Suppressor macrophage treated with lipopolysaccharide for 4 hours (primary cell): Measurements from ENCODE around the gene RAMP1.

Experiments
- DNase-seq: peaks from one replicate; pipeline ENCODE4 v3.0.0-alpha.2; 2020

The RAMP1 gene

GRCh38 chr2:237896507-237896892, 37.1 kb downstream of the RAMP1 start:
- DNase-seq, result no peak

- DNase-seq, result no peak
These were observed 37.5 kb downstream of the RAMP1 start for GRCh38 chr2:237896956-237897355.

GRCh38 chr2:237898057-237898414, 38.6 kb downstream of the RAMP1 start:
- DNase-seq, result peak; percentile 31

GRCh38 chr2:237900891-237901831, 41.7 kb downstream of the RAMP1 start:
- peak; percentile 59 for DNase-seq

GRCh38 chr2:237901932-237902850, 42.8 kb downstream of the RAMP1 start:
- DNase-seq, result no peak

- peak; percentile 91 for DNase-seq
These were observed 45.6 kb downstream of the RAMP1 start for GRCh38 chr2:237904831-237905599.

- no peak for DNase-seq
These were observed 47.7 kb downstream of the RAMP1 start for GRCh38 chr2:237907144-237907543.

- no peak for DNase-seq
These were observed 49.8 kb downstream of the RAMP1 start for GRCh38 chr2:237909075-237909695.

- DNase-seq, result no peak
These were observed 50.5 kb downstream of the RAMP1 start for GRCh38 chr2:237909801-237910475.

GRCh38 chr2:237910576-237911362, 51.3 kb downstream of the RAMP1 start:
- no peak for DNase-seq

GRCh38 chr2:237911363-237912017, 52.1 kb downstream of the RAMP1 start:
- no peak for DNase-seq

- no peak for DNase-seq
These were observed 53.1 kb downstream of the RAMP1 start for GRCh38 chr2:237912271-237913192.

- no peak for DNase-seq
These were observed 53.9 kb downstream of the RAMP1 start for GRCh38 chr2:237913193-237913917.

- DNase-seq, result no peak
These were observed 56.2 kb downstream of the RAMP1 start for GRCh38 chr2:237915576-237915975.

- no peak for DNase-seq
These were observed 56.9 kb downstream of the RAMP1 start for GRCh38 chr2:237916296-237916695.

- no peak for DNase-seq
These were observed 58.4 kb downstream of the RAMP1 start for GRCh38 chr2:237917696-237918374.

GRCh38 chr2:237919593-237919992, 60.2 kb downstream of the RAMP1 start:
- peak; percentile 51 for DNase-seq

- no peak for DNase-seq
These were observed 61.2 kb downstream of the RAMP1 start for GRCh38 chr2:237920673-237921072.
